T-helper 17 cell (primary cell): ENCODE results near the gene C4orf36. TPM values are rescaled to one million over a fixed set of nuclear protein-coding genes. Genes with fewer than 3 reads are reported as not detected.
"Not testable (repeated sequence)": the region's sequence is repeated elsewhere in the genome, so short reads cannot be mapped to it uniquely, and the experiment has no call there.

Experiments used
- ATAC-seq: fragments of 150-1000 bp; cut with Tn5 transposase; 2 replicates; pipeline ENCODE4 v1.10.0; 2021; ENCODE audit warnings: mild to moderate bottlenecking, moderate library complexity
- DNase-seq, 3 donors: peaks; one replicate each; pipeline versions ENCODE4 v3.0.0 to v3.0.0-alpha.2; 2020 to 2021
- H3K9me3 ChIP-seq: one replicate; pipeline ENCODE4 v1.7.0; 2013; ENCODE audit warnings: low read length, mild to moderate bottlenecking; ENCODE audit not compliant: control insufficient read depth, poor library complexity, severe bottlenecking
- H3K27ac Mint-ChIP-seq: one replicate; pipeline ENCODE4 v1.8.0; 2022; ENCODE audit warnings: mild to moderate bottlenecking, moderate library complexity, mixed read lengths
- H3K27me3 Mint-ChIP-seq: one replicate; pipeline ENCODE4 v1.8.0; 2022; ENCODE audit warnings: mixed read lengths
- H3K36me3 Mint-ChIP-seq: one replicate; pipeline ENCODE4 v1.8.0; 2022; ENCODE audit warnings: low read depth, mixed read lengths
- H3K4me1 Mint-ChIP-seq: one replicate; pipeline ENCODE4 v1.8.0; 2022; ENCODE audit warnings: mild to moderate bottlenecking, mixed read lengths
- H3K4me3 Mint-ChIP-seq: one replicate; pipeline ENCODE4 v1.8.0; 2022; ENCODE audit warnings: mild to moderate bottlenecking, moderate library complexity, mixed read lengths
- total RNA-seq, 4 donors: library from RNA in 2 of 4; stranded (reverse) in 2 of 4; gene quantifications; one replicate each; pipeline ENCODE4 v1.2.3 and lab custom pipeline; 2022 to 2026

Gene C4orf36
- total RNA-seq, 2 donors from 2014 or later, result not detected

GRCh38 chr4:86901864-86902263, 9.6 kb upstream of the C4orf36 start:
- no peaks in the 10 kb centered on the region for H3K9me3 ChIP-seq
- H3K4me1 Mint-ChIP-seq, result peaks cover 2% of the 10 kb centered on the region
- no peaks in the 10 kb centered on the region for H3K27me3 Mint-ChIP-seq
- no peak overlapping the region for H3K27ac Mint-ChIP-seq
- ATAC-seq, result no peak
- DNase-seq, result no peak
- peaks cover 4% of the 10 kb centered on the region for H3K36me3 Mint-ChIP-seq
- H3K4me3 Mint-ChIP-seq, result no peak overlapping the region

- no peaks in the 10 kb centered on the region for H3K4me1 Mint-ChIP-seq
- ATAC-seq (no peak), DNase-seq (no peak)
- no peaks in the 10 kb centered on the region for H3K27me3 Mint-ChIP-seq
- H3K36me3 Mint-ChIP-seq, result peaks cover 4% of the 10 kb centered on the region
- no peaks in the 10 kb centered on the region for H3K9me3 ChIP-seq
- no peak overlapping the region for H3K27ac Mint-ChIP-seq
- no peak overlapping the region for H3K4me3 Mint-ChIP-seq
These were observed 6.3 kb upstream of the C4orf36 start for GRCh38 chr4:86898562-86898961.

GRCh38 chr4:86896596-86896995, 4.4 kb upstream of the C4orf36 start:
- H3K4me1 Mint-ChIP-seq, result peaks cover 4% of the 10 kb centered on the region
- H3K9me3 ChIP-seq, result no peaks in the 10 kb centered on the region
- no peak for DNase-seq
- H3K27ac Mint-ChIP-seq, result no peak overlapping the region
- no peak for ATAC-seq
- H3K4me3 Mint-ChIP-seq, result no peak overlapping the region
- H3K36me3 Mint-ChIP-seq, result peaks cover under 1% of the 10 kb centered on the region
- H3K27me3 Mint-ChIP-seq, result no peaks in the 10 kb centered on the region

- no peak for DNase-seq
- H3K36me3 Mint-ChIP-seq, result no peaks in the 10 kb centered on the region
- H3K4me1 Mint-ChIP-seq, result peaks cover 4% of the 10 kb centered on the region
- no peak overlapping the region for H3K27ac Mint-ChIP-seq
- ATAC-seq, result peak; percentile 62
- no peaks in the 10 kb centered on the region for H3K9me3 ChIP-seq
- no peak overlapping the region for H3K4me3 Mint-ChIP-seq
- H3K27me3 Mint-ChIP-seq, result peaks cover 2% of the 10 kb centered on the region
These were observed 3.7 kb upstream of the C4orf36 start for GRCh38 chr4:86895692-86896488.

- DNase-seq (no peak), ATAC-seq (no peak)
- no peak overlapping the region for H3K4me3 Mint-ChIP-seq
- peaks cover 2% of the 10 kb centered on the region for H3K36me3 Mint-ChIP-seq
- peaks cover 6% of the 10 kb centered on the region for H3K27me3 Mint-ChIP-seq
- no peaks in the 10 kb centered on the region for H3K9me3 ChIP-seq
- H3K27ac Mint-ChIP-seq, result no peak overlapping the region
- peaks cover 4% of the 10 kb centered on the region for H3K4me1 Mint-ChIP-seq
These were observed 2.2 kb upstream of the C4orf36 start for GRCh38 chr4:86894455-86894854.

- ATAC-seq, result no peak
- DNase-seq, result no peak
- Mint-ChIP-seq H3K27me3 (peaks cover 6% of the 10 kb centered on the region), H3K4me3 (peak overlapping the region; percentile 86), H3K4me1 (peaks cover 4% of the 10 kb centered on the region), H3K27ac (no peak overlapping the region), H3K36me3 (peaks cover 4% of the 10 kb centered on the region)
- no peaks in the 10 kb centered on the region for H3K9me3 ChIP-seq
These were observed 914 bp upstream of the C4orf36 start for GRCh38 chr4:86893136-86893535.

GRCh38 chr4:86892636-86892960, 376 bp upstream of the C4orf36 start:
- no peak overlapping the region for H3K27ac Mint-ChIP-seq
- H3K36me3 Mint-ChIP-seq, result peaks cover 6% of the 10 kb centered on the region
- H3K9me3 ChIP-seq, result no peaks in the 10 kb centered on the region
- H3K4me1 Mint-ChIP-seq, result peaks cover 4% of the 10 kb centered on the region
- ATAC-seq (peak; percentile 39), DNase-seq (no peak)
- peaks cover 6% of the 10 kb centered on the region for H3K27me3 Mint-ChIP-seq
- peak overlapping the region; percentile 86 for H3K4me3 Mint-ChIP-seq

- DNase-seq (no peak), ATAC-seq (no peak)
- Mint-ChIP-seq H3K27me3 (peaks cover 6% of the 10 kb centered on the region), H3K4me3 (peak overlapping the region; percentile 39), H3K36me3 (peaks cover 6% of the 10 kb centered on the region), H3K27ac (no peak overlapping the region), H3K4me1 (peaks cover 4% of the 10 kb centered on the region)
- no peaks in the 10 kb centered on the region for H3K9me3 ChIP-seq
These were observed 1.4 kb downstream of the C4orf36 start for GRCh38 chr4:86890790-86891189.

GRCh38 chr4:86879641-86880040, 12.6 kb downstream of the C4orf36 start:
- no peak for ATAC-seq

GRCh38 chr4:86878640-86879039, 13.6 kb downstream of the C4orf36 start:
- H3K36me3 Mint-ChIP-seq, result peaks cover 4% of the 10 kb centered on the region
- H3K27ac Mint-ChIP-seq, result no peak overlapping the region
- peaks cover 3% of the 10 kb centered on the region for H3K27me3 Mint-ChIP-seq
- no peak for ATAC-seq
- H3K4me1 Mint-ChIP-seq, result no peaks in the 10 kb centered on the region
- peaks cover 9% of the 10 kb centered on the region for H3K9me3 ChIP-seq
- H3K4me3 Mint-ChIP-seq, result no peak overlapping the region
- DNase-seq, result no peak

More at GRCh38 chr4:86879641-86880040, 12.6 kb downstream of the C4orf36 start:
- DNase-seq, result no peak
- peaks cover 9% of the 10 kb centered on the region for H3K9me3 ChIP-seq
- H3K36me3 Mint-ChIP-seq, result peaks cover 2% of the 10 kb centered on the region
- H3K4me3 Mint-ChIP-seq, result no peak overlapping the region
- H3K27ac Mint-ChIP-seq, result no peak overlapping the region
- no peaks in the 10 kb centered on the region for H3K27me3 Mint-ChIP-seq
- no peaks in the 10 kb centered on the region for H3K4me1 Mint-ChIP-seq

- Mint-ChIP-seq H3K36me3 (peaks cover 4% of the 10 kb centered on the region), H3K4me1 (no peaks in the 10 kb centered on the region), H3K4me3 (no peak overlapping the region), H3K27me3 (peaks cover 7% of the 10 kb centered on the region), H3K27ac (no peak overlapping the region)
- no peak for ATAC-seq
- DNase-seq, result no peak
- H3K9me3 ChIP-seq, result peaks cover 9% of the 10 kb centered on the region
These were observed 15.1 kb downstream of the C4orf36 start for GRCh38 chr4:86876894-86877685.

- ATAC-seq, H3K36me3 Mint-ChIP-seq, H3K4me3 Mint-ChIP-seq, H3K27me3 Mint-ChIP-seq, H3K4me1 Mint-ChIP-seq, DNase-seq, H3K9me3 ChIP-seq, H3K27ac Mint-ChIP-seq: not testable (repeated sequence)
These were observed 16.8 kb downstream of the C4orf36 start for GRCh38 chr4:86875436-86875835.

GRCh38 chr4:86872135-86872534, 20.1 kb downstream of the C4orf36 start:
- DNase-seq (no peak), ATAC-seq (no peak)
- Mint-ChIP-seq H3K4me1 (peaks cover 2% of the 10 kb centered on the region), H3K27ac (no peak overlapping the region), H3K4me3 (no peak overlapping the region), H3K27me3 (peaks cover 7% of the 10 kb centered on the region), H3K36me3 (peaks cover 4% of the 10 kb centered on the region)
- no peaks in the 10 kb centered on the region for H3K9me3 ChIP-seq
